ENCODE measurements around the gene SSBP1.

SSBP1 gene

GRCh38 chr7:141789917-141790316 lies 51.8 kb downstream of the SSBP1 start, which contains the start of gene TAS2R5:
Gene TAS2R5 (plus strand): TSS chr7:141790217. CDS start chr7:141790362, 145 bp downstream.
- DNase-seq (ENCODE audit: insufficient read length, low spot score) (no peak), FAIRE-seq (no peak)
- TF ChIP-seq POLR2A (IDR thresholded peaks at IDR 0.05; ENCODE audit: low read depth, low read length) (no peak), SPI1 (IDR thresholded peaks at IDR 0.05; ENCODE audit: low read depth, low read length) (no peak), TAF1 (IDR thresholded peaks at IDR 0.05; ENCODE audit: low read depth, low read length) (no peak), POU2F2 (IDR thresholded peaks at IDR 0.05; ENCODE audit: low read depth, low read length) (no peak), POLR2AphosphoS5 (IDR thresholded peaks at IDR 0.05; ENCODE audit: low read depth, low read length) (no peak), PAX5 (IDR thresholded peaks at IDR 0.05; ENCODE audit: insufficient read depth, low read length, severe bottlenecking) (no peak)

- FAIRE-seq (no peak), DNase-seq (ENCODE audit: insufficient read length, low spot score) (no peak)
- no peak for TF ChIP-seq POLR2AphosphoS5 (IDR thresholded peaks at IDR 0.05; ENCODE audit: low read depth, low read length)
Observed at GRCh38 chr7:141792526-141792925, 54.4 kb downstream of the SSBP1 start.

All from GM12891 (cell line).